RPMI8226 (cell line): Measurements from ENCODE around the gene RNF115.
"Not testable (repeated sequence)": the region's sequence is repeated elsewhere in the genome, so short reads cannot be mapped to it uniquely, and the experiment has no call there.

Experiments
- DNase-seq: peaks from one replicate; pipeline ENCODE4 v3.0.0-alpha.2; 2015

RNF115 gene

DNA sequence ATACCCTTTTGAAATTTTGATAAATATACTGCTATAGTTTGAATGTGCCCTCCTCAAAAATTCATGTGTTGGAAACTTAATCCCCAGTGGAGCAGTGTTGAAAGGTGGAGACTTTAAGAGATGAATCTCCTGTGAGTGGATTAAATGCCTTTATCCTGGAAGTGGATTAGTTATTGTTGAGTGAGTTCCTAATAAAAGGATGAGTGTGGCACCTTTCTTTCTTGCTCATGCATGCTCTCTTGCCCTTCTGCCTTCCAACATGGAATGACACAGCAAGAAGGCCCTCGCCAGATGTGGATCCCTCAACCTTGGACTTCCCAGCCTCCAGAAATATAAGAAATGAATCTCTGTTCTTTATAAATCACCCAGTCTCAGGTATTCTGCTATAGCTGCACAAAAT lies 52.8 kb downstream of the RNF115 start:
- DNase-seq: no peak

DNA sequence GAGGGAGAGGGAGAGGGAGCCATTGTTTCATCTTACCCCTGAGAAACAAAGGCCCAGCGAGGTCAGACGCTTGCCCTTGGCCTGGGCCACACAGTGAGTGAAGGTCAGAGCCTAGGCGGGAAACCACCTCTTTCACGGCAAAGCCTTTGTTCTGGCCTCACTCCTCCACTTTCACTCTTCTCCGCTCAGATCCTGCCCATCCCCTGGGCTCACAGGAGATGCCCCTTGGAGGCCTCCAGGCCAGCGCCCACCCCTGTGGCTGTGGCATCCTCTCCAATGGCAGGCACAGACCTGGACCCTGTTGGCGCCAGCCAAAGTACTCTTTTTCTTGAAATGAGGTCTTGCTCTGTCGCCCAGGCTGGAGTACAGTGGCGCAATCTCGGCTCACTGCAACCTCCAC lies 55.9 kb downstream of the RNF115 start:
- DNase-seq: not testable (repeated sequence)

- DNase-seq: not testable (repeated sequence)
These were observed 57.0 kb downstream of the RNF115 start for GRCh38 chr1:145766926-145767325.

DNA sequence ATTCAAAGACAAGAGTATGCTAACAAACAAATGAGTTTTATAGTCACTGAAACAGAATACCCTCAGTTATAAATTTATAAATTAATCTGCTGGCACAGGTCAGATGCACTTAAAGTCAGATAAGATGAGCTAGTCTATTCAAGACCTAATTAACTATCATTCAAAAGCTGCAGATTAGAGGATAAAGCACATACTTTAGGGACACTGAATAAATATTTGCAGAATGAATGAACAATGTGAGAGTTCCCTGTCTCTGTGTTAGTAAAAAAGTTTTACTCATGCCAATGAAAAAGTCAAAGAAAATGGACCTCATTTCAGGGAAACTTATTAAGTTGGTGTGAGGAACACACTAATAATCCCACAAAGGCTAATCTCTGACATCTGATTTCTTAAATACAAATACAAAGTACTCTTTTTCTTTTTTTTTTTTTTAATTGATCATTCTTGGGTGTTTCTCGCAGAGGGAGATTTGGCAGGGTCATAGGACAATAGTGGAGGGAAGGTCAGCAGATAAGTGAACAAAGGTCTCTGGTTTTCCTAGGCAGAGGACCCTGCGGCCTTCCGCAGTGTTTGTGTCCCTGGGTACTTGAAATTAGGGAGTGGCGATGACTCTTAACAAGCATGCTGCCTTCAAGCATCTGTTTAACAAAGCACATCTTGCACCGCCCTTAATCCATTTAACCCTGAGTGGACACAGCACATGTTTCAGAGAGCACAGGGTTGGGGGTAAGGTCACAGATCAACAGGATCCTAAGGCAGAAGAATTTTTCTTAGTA lies 58.1 kb downstream of the RNF115 start:
- not testable (repeated sequence) for DNase-seq

- DNase-seq: not testable (repeated sequence)
These were observed 58.8 kb downstream of the RNF115 start for GRCh38 chr1:145765127-145765526.

GRCh38 chr1:145764231-145764940 lies 59.5 kb downstream of the RNF115 start:
- not testable (repeated sequence) for DNase-seq

DNA sequence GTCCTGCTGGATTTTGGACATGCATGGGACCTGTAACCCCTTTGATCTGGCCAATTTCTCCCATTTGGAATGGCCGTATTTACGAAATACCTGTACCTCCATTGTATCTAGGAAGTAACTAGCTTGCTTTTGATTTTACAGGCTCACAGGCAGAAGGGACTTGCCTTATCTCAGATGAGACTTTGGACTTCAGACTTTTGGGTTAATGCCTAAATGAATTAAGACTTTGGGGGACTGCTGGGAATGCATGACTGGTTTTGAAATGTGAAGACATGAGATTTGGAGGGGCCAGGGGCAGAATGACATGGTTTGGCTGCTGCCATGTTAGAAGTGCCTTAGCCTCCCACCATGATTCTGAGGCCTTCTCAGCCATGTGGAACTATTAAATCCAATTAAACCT lies 61.9 kb downstream of the RNF115 start:
- not testable (repeated sequence) for DNase-seq

- DNase-seq: not testable (repeated sequence)
These were observed 62.4 kb downstream of the RNF115 start for GRCh38 chr1:145761498-145761897.

DNA sequence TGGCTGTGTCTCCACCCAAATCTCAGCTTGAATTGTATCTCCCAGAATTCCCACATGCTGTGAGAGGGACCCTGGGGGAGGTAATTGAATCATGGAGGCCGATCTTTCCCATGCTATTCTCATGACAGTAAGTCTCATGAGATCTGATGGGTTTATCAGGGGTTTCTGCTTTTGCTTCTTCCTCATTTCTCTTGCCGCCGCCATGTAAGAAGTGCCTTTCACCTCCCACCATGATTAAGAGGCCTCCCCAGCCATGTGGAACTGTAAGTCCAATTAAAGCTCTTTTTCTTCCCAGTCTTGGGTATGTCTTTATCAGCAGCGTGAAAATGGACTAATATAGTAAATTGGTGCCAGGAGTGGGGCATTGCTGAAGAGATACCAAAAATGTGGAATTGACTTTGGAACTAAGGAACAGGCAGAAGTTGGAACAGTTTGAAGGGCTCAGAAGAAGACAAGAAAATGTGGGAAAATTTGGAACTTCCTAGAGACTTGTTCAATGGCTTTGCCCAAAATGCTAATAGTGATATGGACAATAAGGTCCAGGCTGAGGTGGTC lies 63.4 kb downstream of the RNF115 start:
- DNase-seq: not testable (repeated sequence)

GRCh38 chr1:145759721-145760120 lies 64.2 kb downstream of the RNF115 start:
- no peak for DNase-seq

GRCh38 chr1:145758575-145758974 lies 65.3 kb downstream of the RNF115 start:
- no peak for DNase-seq

- DNase-seq: no peak
These were observed 65.8 kb downstream of the RNF115 start for GRCh38 chr1:145758116-145758515.

- DNase-seq: no peak
These were observed 66.5 kb downstream of the RNF115 start for GRCh38 chr1:145757420-145757819.

GRCh38 chr1:145751491-145752037 lies 72.3 kb downstream of the RNF115 start:
- no peak for DNase-seq

GRCh38 chr1:145750426-145750825 lies 73.5 kb downstream of the RNF115 start:
- no peak for DNase-seq

GRCh38 chr1:145747398-145748247 lies 76.3 kb downstream of the RNF115 start:
- no peak for DNase-seq

DNA sequence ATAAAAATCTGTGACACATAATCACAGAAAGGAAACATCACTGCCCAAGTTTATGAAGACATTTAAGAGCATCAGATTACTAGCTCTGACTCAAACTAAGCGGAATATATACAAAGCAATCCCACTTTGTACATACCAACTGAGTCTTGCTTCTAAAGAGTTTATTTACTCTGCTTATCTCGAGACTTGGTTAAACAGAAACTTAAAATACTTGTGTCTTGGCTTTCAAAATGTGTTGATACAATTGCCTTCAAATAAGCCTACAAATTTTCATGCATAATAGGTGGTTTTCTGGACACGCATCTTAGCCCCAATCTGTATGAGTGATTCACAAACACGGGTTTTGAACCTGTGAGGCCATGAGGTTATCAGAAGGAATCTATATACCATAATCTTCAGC lies 83.6 kb downstream of the RNF115 start:
- no peak for DNase-seq

DNA sequence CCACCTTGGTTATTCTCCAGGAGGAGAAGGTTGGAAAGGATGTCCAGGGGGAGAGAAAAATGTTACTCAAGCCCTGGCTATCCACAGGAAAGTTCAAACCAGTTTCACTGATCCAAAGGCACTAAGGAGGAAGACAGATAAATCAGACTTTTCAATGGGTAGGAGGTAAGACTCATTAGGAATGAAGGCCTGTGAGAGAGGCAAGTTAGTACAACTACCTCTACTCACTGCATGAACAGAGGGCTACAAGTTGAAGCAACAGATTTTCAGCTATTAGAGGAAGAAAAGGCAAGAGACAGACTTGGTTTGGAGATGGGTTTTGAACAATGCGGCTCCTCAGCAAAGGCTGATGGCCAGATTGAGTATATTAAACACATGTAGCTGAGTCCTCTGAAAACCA lies 87.7 kb downstream of the RNF115 start:
- DNase-seq: no peak

- no peak for DNase-seq
These were observed 93.0 kb downstream of the RNF115 start for GRCh38 chr1:145730900-145731299.

DNA sequence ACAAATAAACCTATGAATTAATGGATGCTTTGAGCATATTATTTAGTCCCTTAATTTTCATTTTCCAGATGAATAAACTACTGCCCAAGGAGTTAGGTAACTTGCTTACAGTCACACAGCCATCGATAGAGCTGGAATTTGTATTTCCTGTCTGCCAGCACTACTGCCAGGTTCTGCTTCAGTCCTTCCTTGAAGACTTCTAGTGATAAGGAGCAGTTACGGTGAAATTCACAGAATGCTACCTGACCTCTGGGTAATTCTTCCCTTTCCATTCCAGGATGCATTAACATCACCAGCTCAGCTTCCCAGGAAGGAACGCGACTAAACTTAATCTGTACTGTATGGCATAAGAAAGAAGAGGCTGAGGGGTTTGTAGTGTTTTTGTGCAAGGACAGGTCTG lies 93.4 kb downstream of the RNF115 start:
- DNase-seq: no peak

DNA sequence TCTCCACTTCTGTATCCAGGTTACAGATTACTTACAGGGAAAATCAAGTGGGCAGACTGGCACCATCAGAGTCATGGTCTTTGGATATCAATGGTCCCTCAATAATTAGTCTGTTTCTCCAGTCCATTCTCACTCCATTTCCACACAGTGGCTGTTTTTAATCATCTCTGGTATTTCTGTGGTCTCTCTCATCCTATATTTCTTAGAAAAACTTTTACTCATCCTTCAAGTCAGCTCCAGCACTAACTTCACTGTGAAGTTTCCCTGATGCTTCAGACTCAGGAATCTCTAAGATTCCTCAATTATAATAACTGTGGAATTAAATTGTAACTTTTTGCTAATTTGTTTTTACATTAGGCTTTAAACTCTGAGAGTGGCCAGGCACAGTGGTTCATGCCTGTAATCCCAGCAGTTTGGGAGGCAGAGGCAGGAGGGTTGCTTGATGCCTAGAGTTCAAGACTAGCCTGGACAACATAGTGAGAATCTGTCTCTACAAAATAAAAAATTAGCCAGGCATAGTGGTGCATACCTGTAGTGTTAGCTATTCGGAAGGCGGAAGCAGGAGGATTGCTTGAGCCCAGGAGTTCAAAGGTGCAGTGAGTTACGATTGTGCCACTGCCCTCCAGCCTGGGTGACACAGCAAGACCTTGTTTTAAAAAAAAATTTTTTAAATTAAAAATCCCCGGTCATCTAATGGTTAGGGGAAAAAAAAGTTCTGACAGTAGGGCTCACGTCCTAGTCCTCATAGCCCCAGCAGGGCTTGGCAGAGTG lies 94.0 kb downstream of the RNF115 start:
- DNase-seq: no peak

- DNase-seq: no peak
These were observed 94.7 kb downstream of the RNF115 start for GRCh38 chr1:145729196-145729595.
